HepG2 (cell line): ENCODE results near the gene JPH2. TPM values are rescaled to one million over a fixed set of nuclear protein-coding genes. Genes with fewer than 3 reads are reported as not detected.

Experiments used
- ASH2L ChIP-seq: fragments of 300-600, 200-600 bp; sonication (generic); IDR thresholded peaks from 2 replicates; pipeline ENCODE4 v1.7.0; 2017; ENCODE audit warnings: low read depth, mild to moderate bottlenecking, moderate library complexity, mixed read lengths, low read length; ENCODE audit not compliant: insufficient read length
- BATF2 ChIP-seq: sonication (generic); formaldehyde crosslinking; IDR thresholded peaks from 2 replicates; pipeline ENCODE4 v1.8.0; 2022; ENCODE audit warnings: mild to moderate bottlenecking, missing genetic modification reagents, moderate library complexity
- FOXA3 ChIP-seq: IDR thresholded peaks from 2 replicates; pipeline ENCODE4 v1.6.1; 2016; ENCODE audit warnings: missing genetic modification reagents, missing compliant biosample characterization
- FOXK1 ChIP-seq: sonication (generic); formaldehyde crosslinking; IDR thresholded peaks from 2 replicates; pipeline ENCODE4 v1.4.0; 2020; ENCODE audit warnings: low read depth, missing genetic modification reagents, borderline replicate concordance
- HIC2 ChIP-seq: sonication (generic); formaldehyde crosslinking; IDR thresholded peaks from 2 replicates; pipeline ENCODE4 v1.9.0; 2022; ENCODE audit warnings: low read depth, missing genetic modification reagents
- MIER3 ChIP-seq: IDR thresholded peaks from 2 replicates; pipeline ENCODE4 v1.6.1; 2016; ENCODE audit warnings: missing compliant biosample characterization, borderline replicate concordance
- MTF2 ChIP-seq: sonication (generic); formaldehyde crosslinking; IDR thresholded peaks from 2 replicates; pipeline ENCODE4 v1.5.0; 2020; ENCODE audit warnings: missing genetic modification reagents, borderline replicate concordance
- PHF8 ChIP-seq: sonication (generic); formaldehyde crosslinking; IDR thresholded peaks from 2 replicates; pipeline ENCODE4 v1.5.0; 2020; ENCODE audit warnings: missing genetic modification reagents
- PRDM10 ChIP-seq: sonication (generic); formaldehyde crosslinking; IDR thresholded peaks from 2 replicates; pipeline ENCODE4 v1.4.0; 2020; ENCODE audit warnings: low read depth, missing genetic modification reagents
- RXRB ChIP-seq: IDR thresholded peaks from 2 replicates; pipeline ENCODE4 v1.6.1; 2016; ENCODE audit warnings: borderline replicate concordance, missing genetic modification reagents, missing compliant biosample characterization
- SAP130 ChIP-seq: IDR thresholded peaks from 2 replicates; pipeline ENCODE4 v1.6.1; 2016; ENCODE audit warnings: low read depth
- SOX6 ChIP-seq, 2 experiments: fragments of 450-650 bp in 1 of 2; sonication (generic) in 1 of 2; formaldehyde crosslinking in 1 of 2; IDR thresholded peaks; 2 replicates each; pipeline versions ENCODE4 v1.4.0 to v1.6.1; 2017 to 2020; ENCODE audit warnings: antibody characterized with exemption in 1 of 2, mild to moderate bottlenecking in 1 of 2, missing genetic modification reagents in 1 of 2
- TMF1 ChIP-seq: sonication (generic); formaldehyde crosslinking; IDR thresholded peaks from 2 replicates; pipeline ENCODE4 v1.8.1; 2022; ENCODE audit warnings: low read depth, missing genetic modification reagents
- ZBTB25 ChIP-seq: IDR thresholded peaks from 2 replicates; pipeline ENCODE4 v1.6.1; 2018; ENCODE audit warnings: missing genetic modification reagents
- ZFX ChIP-seq: sonication (generic); formaldehyde crosslinking; IDR thresholded peaks from 2 replicates; pipeline ENCODE4 v1.4.0; 2020; ENCODE audit warnings: mild to moderate bottlenecking, low read depth, missing genetic modification reagents, moderate library complexity
- ZNF136 ChIP-seq: sonication (generic); formaldehyde crosslinking; IDR thresholded peaks from 2 replicates; pipeline ENCODE4 v1.8.1; 2022; ENCODE audit warnings: low read depth, mild to moderate bottlenecking, moderate library complexity, missing genetic modification reagents
- ZNF644 ChIP-seq: IDR thresholded peaks from 2 replicates; pipeline ENCODE4 v1.6.1; 2016; ENCODE audit warnings: low read depth
- ZNF766 ChIP-seq: sonication (generic); formaldehyde crosslinking; IDR thresholded peaks from 2 replicates; pipeline ENCODE4 v1.5.0; 2020; ENCODE audit warnings: missing genetic modification reagents, borderline replicate concordance
- ZSCAN9 ChIP-seq: IDR thresholded peaks from 2 replicates; pipeline ENCODE4 v1.6.1; 2016; ENCODE audit warnings: borderline replicate concordance
- polyA plus RNA-seq, 8 experiments: library from polyadenylated mRNA; depleted of rRNA in 3 of 8; stranded (reverse) in 7 of 8; unstranded in 1 of 8; fragments of >200 nt; fragmentation: Illumina TruSeq in 4 of 8; extraction: Trizol in 4 of 8; gene quantifications; 2 replicates each; pipeline versions ENCODE4 v1.2.1 to v1.2.3, GENCODE V29; 2011 to 2016; ENCODE audit warnings: low read depth in 4 of 8, missing spikeins in 1 of 8, mixed read lengths in 1 of 8; ENCODE audit not compliant: insufficient read depth in 1 of 8
- total RNA-seq, 5 experiments: library from RNA; depleted of rRNA; stranded (reverse); fragments of >200 nt; fragmentation: Illumina TruSeq; extraction: Trizol; gene quantifications; 2 replicates each; pipeline ENCODE4 v1.2.3, GENCODE V29; 2016; ENCODE audit warnings: low read depth in 1 of 5
- TF ChIP-seq, protein P1 (sequence below): sonication (generic); formaldehyde crosslinking; conservative IDR thresholded peaks from 2 replicates; pipeline ENCODE4 v1.4.0; 2020; ENCODE audit warnings: missing genetic modification reagents

Gene JPH2
- total and polyA plus RNA-seq, 2 of the 13 experiments (the other 11 are each of a cell fraction or from before 2014, with no cell fraction given): 0.42 TPM; not detected in 1

DNA sequence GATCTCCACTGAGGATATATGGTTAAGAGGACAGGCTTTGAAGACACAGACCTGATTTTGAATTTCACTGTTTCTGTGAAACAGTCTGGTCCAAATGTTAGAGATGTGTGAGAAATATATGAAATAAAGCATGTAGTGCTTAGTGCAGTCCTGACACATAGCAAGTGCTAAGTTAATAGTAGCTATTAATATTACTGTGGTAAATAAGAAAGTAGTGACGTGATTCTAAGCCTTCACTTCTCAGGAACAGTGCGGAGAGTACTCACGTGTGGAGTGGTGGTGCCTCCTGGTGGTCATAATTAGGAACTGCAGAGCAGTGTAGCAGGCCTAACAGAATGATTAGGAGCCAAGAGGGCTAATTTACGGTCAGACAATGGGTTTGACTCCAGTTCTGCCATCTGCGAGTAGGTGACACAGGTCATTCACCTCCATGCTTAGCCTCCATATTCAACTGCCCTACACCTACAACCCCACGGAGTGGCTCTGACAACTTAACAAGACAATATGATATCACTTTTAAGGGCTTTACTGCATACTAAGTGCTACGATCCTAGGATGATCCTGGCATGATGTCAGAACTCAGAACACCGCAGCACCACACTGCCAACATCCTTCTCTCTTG is 106.2 kb downstream of the JPH2 start (continued):
- TF ChIP-seq ZFX (peak; percentile 40; the same call in 1 of the 2 replicates), PRDM10 (CRISPR knock-in tag) (no peak), SOX6 (IDR thresholded peaks at IDR 0.05) (no peak), SOX6 (CRISPR knock-in tag; IDR thresholded peaks at IDR 0.05) (no peak), FOXA3 (CRISPR knock-in tag) (0 out of 2 replicates have a peak, but pooled peaks have one; percentile 18), SAP130 (CRISPR knock-in tag) (0 out of 2 replicates have a peak, but pooled peaks have one; percentile 19), PHF8 (CRISPR knock-in tag) (no peak), FOXK1 (CRISPR knock-in tag) (peak; percentile 56; the same call in 1 of the 2 replicates), MIER3 (CRISPR knock-in tag) (0 out of 2 replicates have a peak, but pooled peaks have one; percentile 48), MTF2 (CRISPR knock-in tag) (peak; percentile 44; the same call in 1 of the 2 replicates), ZSCAN9 (CRISPR knock-in tag) (0 out of 2 replicates have a peak, but pooled peaks have one; percentile 45), ZNF136 (CRISPR knock-in tag) (no peak), ZNF766 (CRISPR knock-in tag) (no peak), HIC2 (CRISPR knock-in tag) (no peak), TMF1 (CRISPR knock-in tag) (no peak), BATF2 (no peak), RXRB (CRISPR knock-in tag) (0 out of 2 replicates have a peak, but pooled peaks have one; percentile 26), ZBTB25 (0 out of 2 replicates have a peak, but pooled peaks have one; percentile 47), ASH2L (peak; percentile 35), ZNF644 (CRISPR knock-in tag) (no peak)
- TF ChIP-seq, protein P1, sequence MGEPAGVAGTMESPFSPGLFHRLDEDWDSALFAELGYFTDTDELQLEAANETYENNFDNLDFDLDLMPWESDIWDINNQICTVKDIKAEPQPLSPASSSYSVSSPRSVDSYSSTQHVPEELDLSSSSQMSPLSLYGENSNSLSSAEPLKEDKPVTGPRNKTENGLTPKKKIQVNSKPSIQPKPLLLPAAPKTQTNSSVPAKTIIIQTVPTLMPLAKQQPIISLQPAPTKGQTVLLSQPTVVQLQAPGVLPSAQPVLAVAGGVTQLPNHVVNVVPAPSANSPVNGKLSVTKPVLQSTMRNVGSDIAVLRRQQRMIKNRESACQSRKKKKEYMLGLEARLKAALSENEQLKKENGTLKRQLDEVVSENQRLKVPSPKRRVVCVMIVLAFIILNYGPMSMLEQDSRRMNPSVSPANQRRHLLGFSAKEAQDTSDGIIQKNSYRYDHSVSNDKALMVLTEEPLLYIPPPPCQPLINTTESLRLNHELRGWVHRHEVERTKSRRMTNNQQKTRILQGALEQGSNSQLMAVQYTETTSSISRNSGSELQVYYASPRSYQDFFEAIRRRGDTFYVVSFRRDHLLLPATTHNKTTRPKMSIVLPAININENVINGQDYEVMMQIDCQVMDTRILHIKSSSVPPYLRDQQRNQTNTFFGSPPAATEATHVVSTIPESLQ (CRISPR knock-in tag): 0 out of 2 replicates have a peak, but pooled peaks have one; percentile 65
